Prostate gland (tissue), 2 donors: ENCODE data around the gene AMDHD1. TPM values are rescaled to one million over a fixed set of nuclear protein-coding genes. Genes with fewer than 3 reads are reported as not detected.
"Not testable (repeated sequence)": the region's sequence is repeated elsewhere in the genome, so short reads cannot be mapped to it uniquely, and the experiment has no call there.

Experiments
- DNase-seq: peaks from one replicate; pipeline ENCODE4 v3.0.0-alpha.2; 2019; ENCODE audit warnings: low spot score
- H3K27ac ChIP-seq, 2 donors: fragments of 200-600 bp; sonication (generic); 2 replicates each; pipeline ENCODE4 v1.5.1; 2017 to 2019
- H3K27me3 ChIP-seq: fragments of 200-600 bp; sonication (generic); replicated peaks from 2 replicates; pipeline ENCODE4 v1.5.1; 2019; ENCODE audit not compliant: insufficient read depth
- H3K36me3 ChIP-seq, 2 donors: fragments of 200-600 bp; sonication (generic); 1 replicate in 1 of 2; 2 replicates in 1 of 2; pipeline versions ENCODE4 v1.5.1 to v1.8.1; 2017 to 2019
- H3K4me1 ChIP-seq: fragments of 200-600 bp; sonication (generic); replicated peaks from 2 replicates; pipeline ENCODE4 v1.5.1; 2019
- H3K4me3 ChIP-seq, 2 donors: fragments of 200-600 bp; sonication (generic); 2 replicates each; pipeline ENCODE4 v1.5.1; 2017 to 2019
- H3K9me3 ChIP-seq: fragments of 200-600 bp; sonication (generic); 2 replicates; pipeline ENCODE4 v1.5.1; 2017
- CTCF ChIP-seq, 4 experiments: fragments of 200-600 bp in 2 of 4; fragments of 450-650 bp in 2 of 4; sonication (generic) in 2 of 4; IDR thresholded peaks; 1 replicate in 3 of 4; 2 replicates in 1 of 4; pipeline ENCODE4 v1.5.1; 2016 to 2019; ENCODE audit warnings: antibody characterized with exemption in 4 of 4, mild to moderate bottlenecking in 2 of 4, moderate library complexity in 2 of 4
- POLR2A ChIP-seq: fragments of 450-650 bp; IDR thresholded peaks from one replicate; pipeline ENCODE4 v1.6.1; 2016; ENCODE audit warnings: antibody characterized with exemption, mild to moderate bottlenecking
- POLR2AphosphoS5 ChIP-seq: sonication (generic); formaldehyde crosslinking; IDR thresholded peaks from one replicate; pipeline ENCODE4 v1.6.1; 2017; ENCODE audit warnings: antibody characterized with exemption
- WGBS: methylation state at CpG from one replicate; pipeline ENCODE4 v1.1.5; 2018; 5-methylcytosine and 5-hydroxymethylcytosine counted together
- intact Hi-C: fragments of 100-400 bp; cut with DNase I; formaldehyde crosslinking; loops from one replicate; pipeline ENCODE4 v1.14.2; 2022
- total RNA-seq, 2 donors: library from RNA; depleted of rRNA; stranded (reverse); fragments of >200 nt; gene quantifications; one replicate each; pipeline ENCODE4 v1.1.0, GENCODE V29; 2016

Gene AMDHD1
- total RNA-seq, 2 donors from 2014 or later = 2.2 TPM; not detected in 1

GRCh38 chr12:95962222-95962621 lies 19.1 kb downstream of the AMDHD1 start:
- Histone ChIP-seq H3K36me3 (no peaks in the 10 kb centered on the region), H3K27me3 (no peaks in the 10 kb centered on the region), H3K4me3 (no peak overlapping the region), H3K9me3 (no peaks in the 10 kb centered on the region), H3K4me1 (no peaks in the 10 kb centered on the region), H3K27ac (no peak overlapping the region)
- TF ChIP-seq POLR2AphosphoS5 = no peak
- no peak for TF ChIP-seq POLR2A
- no peak for TF ChIP-seq CTCF (IDR thresholded peaks at IDR 0.05)
- DNase-seq = no peak
- 71% methylated on average over 7 of the region's 7 CpGs for WGBS
- intact Hi-C loops = no loop called here

- no peaks in the 10 kb centered on the region for H3K4me1 ChIP-seq
- H3K36me3 ChIP-seq = no peaks in the 10 kb centered on the region
- TF ChIP-seq CTCF (IDR thresholded peaks at IDR 0.05) (no peak), POLR2AphosphoS5 (no peak), POLR2A (no peak)
- 84% methylated on average over 2 of the region's 2 CpGs for WGBS
- intact Hi-C loops = no loop called here
- DNase-seq = no peak
- H3K9me3 ChIP-seq = no peaks in the 10 kb centered on the region
- H3K4me3 ChIP-seq = no peak overlapping the region
- H3K27ac ChIP-seq = no peak overlapping the region
- H3K27me3 ChIP-seq = no peaks in the 10 kb centered on the region
Observed at GRCh38 chr12:95963096-95963495, 20.0 kb downstream of the AMDHD1 start.

GRCh38 chr12:95966287-95966870 lies 23.2 kb downstream of the AMDHD1 start:
- no peaks in the 10 kb centered on the region for H3K27me3 ChIP-seq
- 70% methylated on average over 7 of the region's 7 CpGs for WGBS
- no peaks in the 10 kb centered on the region for H3K4me1 ChIP-seq
- no peak for DNase-seq
- H3K9me3 ChIP-seq = no peaks in the 10 kb centered on the region
- H3K27ac ChIP-seq = no peak overlapping the region
- TF ChIP-seq POLR2AphosphoS5 (no peak), POLR2A (no peak), CTCF (IDR thresholded peaks at IDR 0.05) (no peak)
- no peaks in the 10 kb centered on the region for H3K36me3 ChIP-seq
- intact Hi-C loops = no loop called here
- H3K4me3 ChIP-seq = no peak overlapping the region

GRCh38 chr12:95967301-95967700 lies 24.2 kb downstream of the AMDHD1 start:
- DNase-seq = no peak
- Histone ChIP-seq H3K36me3 (no peaks in the 10 kb centered on the region), H3K4me3 (no peak overlapping the region), H3K4me1 (no peaks in the 10 kb centered on the region), H3K9me3 (no peaks in the 10 kb centered on the region), H3K27me3 (no peaks in the 10 kb centered on the region), H3K27ac (no peak overlapping the region)
- TF ChIP-seq POLR2A (no peak), POLR2AphosphoS5 (no peak), CTCF (IDR thresholded peaks at IDR 0.05) (no peak)
- intact Hi-C loops = no loop called here
- WGBS = 97% methylated on average over 2 of the region's 2 CpGs

- intact Hi-C loops, H3K9me3 ChIP-seq, H3K4me1 ChIP-seq, H3K27me3 ChIP-seq, DNase-seq, H3K36me3 ChIP-seq, H3K4me3 ChIP-seq, H3K27ac ChIP-seq: not testable (repeated sequence)
- WGBS = 95% methylated on average over 27 of the region's 28 CpGs
Observed at GRCh38 chr12:95969116-95969515, 26.0 kb downstream of the AMDHD1 start.
